ENCODE results near the gene NFS1.

The NFS1 gene

DNA sequence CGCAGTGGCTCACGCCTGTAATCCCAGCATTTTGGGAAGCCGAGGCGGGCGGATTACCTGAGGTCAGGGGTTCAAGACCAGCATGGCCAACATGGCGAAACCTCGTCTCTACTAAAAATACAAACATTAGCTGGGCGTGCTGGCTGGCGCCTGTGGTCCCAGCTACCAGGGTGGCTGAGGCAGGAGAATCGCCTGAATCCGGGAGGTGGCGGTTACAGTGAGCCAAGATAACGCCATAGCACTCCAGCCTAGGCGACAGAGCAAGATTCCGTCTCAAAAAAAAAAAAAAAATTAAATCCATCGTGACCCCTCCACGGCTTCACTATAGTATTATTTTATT is 33.2 kb downstream of the NFS1 start:
- TF ChIP-seq, protein P1, sequence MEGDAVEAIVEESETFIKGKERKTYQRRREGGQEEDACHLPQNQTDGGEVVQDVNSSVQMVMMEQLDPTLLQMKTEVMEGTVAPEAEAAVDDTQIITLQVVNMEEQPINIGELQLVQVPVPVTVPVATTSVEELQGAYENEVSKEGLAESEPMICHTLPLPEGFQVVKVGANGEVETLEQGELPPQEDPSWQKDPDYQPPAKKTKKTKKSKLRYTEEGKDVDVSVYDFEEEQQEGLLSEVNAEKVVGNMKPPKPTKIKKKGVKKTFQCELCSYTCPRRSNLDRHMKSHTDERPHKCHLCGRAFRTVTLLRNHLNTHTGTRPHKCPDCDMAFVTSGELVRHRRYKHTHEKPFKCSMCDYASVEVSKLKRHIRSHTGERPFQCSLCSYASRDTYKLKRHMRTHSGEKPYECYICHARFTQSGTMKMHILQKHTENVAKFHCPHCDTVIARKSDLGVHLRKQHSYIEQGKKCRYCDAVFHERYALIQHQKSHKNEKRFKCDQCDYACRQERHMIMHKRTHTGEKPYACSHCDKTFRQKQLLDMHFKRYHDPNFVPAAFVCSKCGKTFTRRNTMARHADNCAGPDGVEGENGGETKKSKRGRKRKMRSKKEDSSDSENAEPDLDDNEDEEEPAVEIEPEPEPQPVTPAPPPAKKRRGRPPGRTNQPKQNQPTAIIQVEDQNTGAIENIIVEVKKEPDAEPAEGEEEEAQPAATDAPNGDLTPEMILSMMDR (IDR thresholded peaks at IDR 0.05): no peak
- H3K4me1 ChIP-seq (ENCODE audit: control insufficient read depth in 1 of 2, insufficient read depth in 1 of 2, low read depth in 1 of 2, low read length in 1 of 2): peaks cover 38 to 41% of the 10 kb centered on the region in 2 experiments
- H3K9me3 ChIP-seq: no peaks in the 10 kb centered on the region
- peaks cover 25% of the 10 kb centered on the region for H3K36me3 ChIP-seq
- no peak overlapping the region for H3K4me3 ChIP-seq (ENCODE audit: low read depth in 1 of 2, low read length in 1 of 2)
- no peaks in the 10 kb centered on the region for H3K27me3 ChIP-seq
- no peak overlapping the region for H3K27ac ChIP-seq

GRCh38 chr20:35664466-35665206 is 34.5 kb downstream of the NFS1 start, which contains the start of the genes CPNE1 and RBM12:
Gene CPNE1, minus strand, starts transcription at chr20:35664900. Its CDS starts 31,977 bp downstream, at chr20:35632923.
Gene RBM12, minus strand, starts transcription at chr20:35664900. Its CDS starts 9,578 bp downstream, at chr20:35655322.
- H3K27me3 ChIP-seq: no peaks in the 10 kb centered on the region
- TF ChIP-seq, protein P1 (IDR thresholded peaks at IDR 0.05): peak; percentile 49
- peaks cover 51 to 54% of the 10 kb centered on the region in 2 experiments for H3K4me1 ChIP-seq (ENCODE audit: control insufficient read depth in 1 of 2, insufficient read depth in 1 of 2, low read depth in 1 of 2, low read length in 1 of 2)
- H3K36me3 ChIP-seq: peaks cover 12% of the 10 kb centered on the region
- H3K27ac ChIP-seq: peak within 1 kb of the TSS; percentile 97
- peak within 1 kb of the TSS; percentile 95 to 98 for H3K4me3 ChIP-seq (ENCODE audit: low read depth in 1 of 2, low read length in 1 of 2)
- H3K9me3 ChIP-seq: no peaks in the 10 kb centered on the region

DNA sequence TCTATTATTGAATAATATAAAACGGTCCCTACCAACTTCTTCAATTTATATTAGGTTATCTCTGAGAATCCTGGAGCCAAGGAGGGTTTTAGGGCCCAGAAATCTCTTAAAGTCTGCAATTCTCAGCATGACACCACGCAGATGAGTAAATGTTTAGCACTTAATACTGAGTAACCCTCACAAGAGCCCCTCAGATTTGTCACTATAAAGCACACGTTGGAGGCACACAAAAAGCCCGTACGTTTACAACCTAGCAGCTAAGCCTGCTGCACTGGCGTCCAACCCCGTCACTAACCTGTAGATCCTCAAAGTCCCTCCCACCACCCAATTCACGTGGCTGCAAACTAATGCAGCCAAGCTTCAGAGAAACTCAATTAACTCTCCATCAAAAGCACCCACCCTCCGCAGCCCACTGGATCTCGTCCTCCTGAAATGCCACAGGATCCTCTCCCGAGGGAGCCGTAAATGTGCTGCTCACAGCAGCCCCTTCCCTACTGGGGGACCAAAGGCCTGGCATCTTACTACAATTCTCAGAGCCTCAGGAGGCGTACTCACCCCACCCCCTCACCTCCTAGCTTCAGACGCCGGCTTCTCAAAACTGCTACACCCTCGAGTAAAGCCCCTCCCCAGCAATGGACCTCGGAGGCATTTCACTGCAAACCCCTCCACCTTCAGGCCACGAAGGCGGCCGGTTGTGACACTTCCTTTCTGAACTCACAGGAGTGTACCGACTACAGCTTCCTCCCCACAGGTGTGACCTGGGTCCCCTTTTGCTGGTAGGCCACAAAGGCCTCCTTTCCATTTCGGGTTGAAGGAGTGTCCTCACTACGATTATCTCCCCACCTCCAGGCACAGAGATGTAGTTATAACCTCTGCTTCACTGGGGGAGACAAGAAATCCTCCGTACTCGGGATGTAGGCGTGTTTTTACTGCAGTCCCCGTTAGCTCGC is 35.4 kb downstream of the NFS1 start:
- Histone ChIP-seq H3K36me3 (peaks cover 4% of the 10 kb centered on the region), H3K4me3 (ENCODE audit: low read depth in 1 of 2, low read length in 1 of 2) (peak overlapping the region; percentile 95 to 98), H3K27ac (peak overlapping the region; percentile 97), H3K9me3 (no peaks in the 10 kb centered on the region), H3K27me3 (no peaks in the 10 kb centered on the region), H3K4me1 (ENCODE audit: control insufficient read depth in 1 of 2, insufficient read depth in 1 of 2, low read depth in 1 of 2, low read length in 1 of 2) (peaks cover 52 to 58% of the 10 kb centered on the region in 2 experiments)
- TF ChIP-seq, protein P1 (IDR thresholded peaks at IDR 0.05): peak; percentile 20

DNA sequence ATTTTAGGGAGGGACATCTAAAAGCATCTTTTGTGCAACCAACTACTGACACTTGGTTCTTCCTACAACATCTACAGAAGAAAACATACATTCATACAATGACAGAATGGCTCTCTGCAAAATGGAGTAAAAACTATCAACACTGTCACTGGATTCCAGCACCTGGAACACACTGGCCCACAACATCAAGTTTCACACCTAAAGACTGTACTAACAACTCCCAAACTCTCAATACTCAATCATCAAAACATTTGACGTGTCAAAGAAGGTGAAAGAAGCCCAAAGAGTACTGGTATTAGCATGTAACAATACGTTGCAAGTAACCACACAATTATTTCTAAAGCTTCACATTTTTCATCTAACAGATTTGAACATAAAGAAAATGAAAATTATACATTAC is 36.6 kb downstream of the NFS1 start:
- Histone ChIP-seq H3K27me3 (no peaks in the 10 kb centered on the region), H3K4me1 (ENCODE audit: control insufficient read depth in 1 of 2, insufficient read depth in 1 of 2, low read depth in 1 of 2, low read length in 1 of 2) (peaks cover 53 to 58% of the 10 kb centered on the region in 2 experiments), H3K4me3 (ENCODE audit: low read depth in 1 of 2, low read length in 1 of 2) (peak overlapping the region in 1 of 2 experiments; percentile 95), H3K36me3 (no peaks in the 10 kb centered on the region), H3K9me3 (no peaks in the 10 kb centered on the region), H3K27ac (peak overlapping the region; percentile 97)
- TF ChIP-seq, protein P1 (IDR thresholded peaks at IDR 0.05): no peak

DNA sequence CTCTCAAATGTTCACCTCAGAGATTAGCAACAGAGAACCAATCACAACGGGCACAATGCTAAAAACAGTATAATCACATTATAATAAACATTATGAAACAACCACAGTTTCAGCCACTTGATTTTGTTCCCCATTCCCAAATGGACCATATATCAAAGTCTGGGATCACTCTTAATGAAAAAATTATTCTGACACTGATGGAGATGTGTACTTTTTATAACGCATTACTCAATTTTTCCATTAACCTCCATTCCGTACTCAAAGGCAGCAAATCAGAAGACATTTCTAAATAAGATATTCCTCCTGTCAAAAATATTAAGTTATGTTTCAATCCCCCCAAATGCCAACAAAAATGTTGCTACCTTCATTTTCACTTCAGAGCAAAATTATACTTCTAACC is 37.2 kb downstream of the NFS1 start:
- Histone ChIP-seq H3K27ac (peak overlapping the region; percentile 97), H3K9me3 (no peaks in the 10 kb centered on the region), H3K4me3 (ENCODE audit: low read depth in 1 of 2, low read length in 1 of 2) (no peak overlapping the region), H3K36me3 (no peaks in the 10 kb centered on the region), H3K4me1 (ENCODE audit: control insufficient read depth in 1 of 2, insufficient read depth in 1 of 2, low read depth in 1 of 2, low read length in 1 of 2) (peaks cover 53 to 58% of the 10 kb centered on the region in 2 experiments), H3K27me3 (no peaks in the 10 kb centered on the region)
- TF ChIP-seq, protein P1 (IDR thresholded peaks at IDR 0.05): no peak

Data from neutrophil (primary cell).